HG03565 (cell line): ENCODE results near the gene VIPR1.
"Not testable (repeated sequence)": the region's sequence is repeated elsewhere in the genome, so short reads cannot be mapped to it uniquely, and the experiment has no call there.

ENCODE experiments used
- ATAC-seq: cut with Tn5 transposase; IDR thresholded peaks from one replicate; pipeline ENCODE4 v1.9.1; 2021; ENCODE audit warnings: mild to moderate bottlenecking, moderate library complexity; ENCODE audit not compliant: unreplicated experiment

Gene VIPR1

DNA sequence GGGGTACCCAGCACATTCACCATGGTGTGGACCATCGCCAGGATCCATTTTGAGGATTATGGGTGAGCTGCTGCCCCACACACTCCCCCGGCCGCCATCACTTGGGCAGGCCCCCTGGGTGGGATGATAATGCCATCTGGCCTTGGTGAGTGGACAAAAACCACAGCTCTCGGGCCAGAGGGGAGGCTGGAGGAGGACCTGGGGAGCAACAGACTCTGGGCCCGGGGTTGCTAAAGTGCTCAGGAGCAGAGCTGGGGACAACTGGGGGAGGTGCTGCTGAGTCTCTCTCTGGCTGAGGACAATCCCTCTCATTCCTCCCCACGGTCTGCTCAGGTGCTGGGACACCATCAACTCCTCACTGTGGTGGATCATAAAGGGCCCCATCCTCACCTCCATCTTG is 29.0 kb downstream of the VIPR1 start:
- no peak for ATAC-seq

DNA sequence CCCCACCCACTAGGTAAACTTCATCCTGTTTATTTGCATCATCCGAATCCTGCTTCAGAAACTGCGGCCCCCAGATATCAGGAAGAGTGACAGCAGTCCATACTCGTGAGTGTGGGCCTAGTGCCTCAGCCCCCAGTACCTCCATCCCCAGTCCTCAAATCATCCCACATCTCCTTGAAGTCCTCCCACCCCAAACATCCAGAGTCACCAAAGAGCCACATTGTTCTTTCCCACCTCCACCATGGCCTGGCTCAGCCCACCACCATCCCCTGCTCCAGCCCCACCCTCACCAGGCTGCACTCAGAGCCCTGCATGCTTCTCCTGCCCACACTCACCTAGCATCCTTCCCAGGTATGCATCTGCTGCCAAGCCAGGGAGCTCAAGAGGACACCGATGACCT is 29.8 kb downstream of the VIPR1 start:
- no peak for ATAC-seq

DNA sequence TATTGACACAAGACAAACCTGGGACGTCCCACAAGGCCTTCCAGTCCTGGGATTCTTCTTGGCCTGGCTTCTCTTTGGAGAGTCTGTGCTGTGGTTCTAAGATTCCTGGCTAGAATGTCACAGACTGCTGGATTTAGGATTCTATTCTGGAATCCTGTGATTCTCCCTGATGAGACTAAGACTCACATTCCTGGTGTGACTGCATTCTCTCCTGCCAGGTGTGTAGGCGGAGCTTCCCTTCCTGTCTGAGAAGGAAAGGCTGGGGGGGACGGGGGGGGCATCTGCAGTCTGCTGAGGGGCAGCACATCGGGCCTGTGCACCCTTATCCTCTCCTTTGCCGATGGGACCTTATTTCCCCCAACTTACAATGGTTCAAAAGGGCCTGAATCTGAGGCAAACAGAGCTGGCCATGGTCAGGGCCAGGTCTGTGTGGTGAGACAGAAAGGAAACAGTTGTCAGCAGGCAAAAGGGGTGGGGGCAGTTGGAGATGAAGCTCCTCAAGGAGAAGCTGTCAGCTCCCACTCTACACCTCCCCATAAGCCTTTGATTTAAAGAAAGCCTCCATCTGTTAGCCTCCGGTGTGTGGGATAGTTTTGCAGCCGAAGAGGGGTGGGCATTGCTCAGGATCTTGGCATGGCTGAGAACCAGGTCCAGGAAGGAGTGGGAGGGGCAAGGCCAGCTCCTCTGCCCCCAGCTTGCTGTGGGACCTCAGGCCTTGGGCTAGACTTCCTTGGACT is 30.9 kb downstream of the VIPR1 start:
- no peak for ATAC-seq

DNA sequence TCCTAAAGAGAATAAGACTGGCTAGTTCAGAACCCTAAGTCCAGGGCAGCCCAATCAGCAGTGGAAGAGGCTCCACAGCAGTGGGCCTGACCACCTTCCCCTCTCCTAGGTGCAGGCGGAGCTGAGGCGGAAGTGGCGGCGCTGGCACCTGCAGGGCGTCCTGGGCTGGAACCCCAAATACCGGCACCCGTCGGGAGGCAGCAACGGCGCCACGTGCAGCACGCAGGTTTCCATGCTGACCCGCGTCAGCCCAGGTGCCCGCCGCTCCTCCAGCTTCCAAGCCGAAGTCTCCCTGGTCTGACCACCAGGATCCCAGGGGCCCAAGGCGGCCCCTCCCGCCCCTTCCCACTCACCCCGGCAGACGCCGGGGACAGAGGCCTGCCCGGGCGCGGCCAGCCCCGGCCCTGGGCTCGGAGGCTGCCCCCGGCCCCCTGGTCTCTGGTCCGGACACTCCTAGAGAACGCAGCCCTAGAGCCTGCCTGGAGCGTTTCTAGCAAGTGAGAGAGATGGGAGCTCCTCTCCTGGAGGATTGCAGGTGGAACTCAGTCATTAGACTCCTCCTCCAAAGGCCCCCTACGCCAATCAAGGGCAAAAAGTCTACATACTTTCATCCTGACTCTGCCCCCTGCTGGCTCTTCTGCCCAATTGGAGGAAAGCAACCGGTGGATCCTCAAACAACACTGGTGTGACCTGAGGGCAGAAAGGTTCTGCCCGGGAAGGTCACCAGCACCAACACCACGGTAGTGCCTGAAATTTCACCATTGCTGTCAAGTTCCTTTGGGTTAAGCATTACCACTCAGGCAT is 33.7 kb downstream of the VIPR1 start:
- ATAC-seq, result no peak

DNA sequence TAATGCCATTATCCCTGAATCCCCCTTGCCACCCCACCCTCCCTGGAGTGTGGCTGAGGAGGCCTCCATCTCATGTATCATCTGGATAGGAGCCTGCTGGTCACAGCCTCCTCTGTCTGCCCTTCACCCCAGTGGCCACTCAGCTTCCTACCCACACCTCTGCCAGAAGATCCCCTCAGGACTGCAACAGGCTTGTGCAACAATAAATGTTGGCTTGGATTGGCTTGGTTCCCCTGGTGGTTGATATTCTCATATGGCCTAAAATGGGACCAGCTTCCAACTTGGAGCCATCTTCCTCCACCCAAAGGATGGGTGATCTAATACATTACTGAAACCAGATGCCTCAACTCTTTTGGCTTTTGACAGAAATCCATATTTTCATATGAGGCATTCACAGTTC is 34.9 kb downstream of the VIPR1 start:
- ATAC-seq, result no peak

DNA sequence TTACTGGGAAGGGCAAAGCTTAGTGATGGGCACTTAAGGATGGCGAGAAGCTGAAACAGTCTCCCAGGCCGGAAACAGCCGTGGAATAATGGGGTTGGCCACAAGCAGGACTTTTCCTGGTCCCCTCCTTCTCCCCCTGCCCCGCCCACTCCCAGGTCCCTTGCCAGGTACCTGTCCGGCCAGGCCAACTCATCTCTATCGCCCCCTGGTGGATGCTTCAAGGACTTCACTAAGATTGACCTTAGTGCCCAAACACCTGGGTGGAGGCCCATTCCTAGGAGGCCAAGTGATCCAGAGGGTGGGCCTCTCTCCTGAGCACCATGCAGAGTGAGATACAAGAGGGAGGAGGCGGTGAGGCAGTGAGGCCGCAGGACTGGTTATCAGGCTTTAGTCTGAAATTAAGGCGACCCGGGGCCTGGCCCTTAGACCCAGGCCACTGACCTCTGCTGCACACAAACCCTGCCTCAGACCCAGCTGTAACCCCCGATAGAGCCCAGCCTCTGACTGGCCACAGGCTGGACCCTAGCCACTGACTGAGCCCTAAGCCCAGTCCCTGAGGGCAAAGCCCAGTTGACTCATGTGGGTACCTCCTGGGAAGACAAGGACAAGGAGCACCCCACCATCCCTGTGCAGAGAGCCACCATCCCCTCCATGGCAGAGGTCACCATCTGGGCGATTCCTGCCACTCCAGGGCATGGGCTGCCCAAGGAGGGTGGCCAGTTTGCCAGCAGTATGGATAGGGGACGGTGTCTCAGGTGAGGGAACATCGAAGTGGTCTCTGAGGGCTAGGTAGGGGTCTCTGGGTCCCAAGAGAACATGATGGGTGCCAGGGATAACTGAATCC is 37.6 kb downstream of the VIPR1 start:
- no peak for ATAC-seq

DNA sequence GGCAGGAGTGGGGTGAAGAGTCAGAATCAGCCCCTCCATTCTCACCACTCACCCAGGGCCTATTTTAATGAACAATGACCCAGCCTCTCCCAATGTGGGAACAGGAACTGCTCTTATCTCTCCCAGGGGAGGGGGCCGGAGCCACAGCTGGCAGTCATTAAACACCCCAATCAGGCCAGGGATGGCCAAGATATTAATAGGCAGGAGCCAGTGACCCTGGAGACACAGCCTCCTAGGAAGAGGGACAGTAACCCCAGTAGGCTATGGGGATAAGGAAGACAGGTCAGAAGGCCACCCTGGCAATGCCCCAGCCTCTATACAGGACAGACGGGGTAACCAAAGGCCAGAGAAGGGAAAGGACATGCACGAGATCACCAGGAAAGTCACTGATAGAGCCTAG is 38.6 kb downstream of the VIPR1 start:
- no peak for ATAC-seq

DNA sequence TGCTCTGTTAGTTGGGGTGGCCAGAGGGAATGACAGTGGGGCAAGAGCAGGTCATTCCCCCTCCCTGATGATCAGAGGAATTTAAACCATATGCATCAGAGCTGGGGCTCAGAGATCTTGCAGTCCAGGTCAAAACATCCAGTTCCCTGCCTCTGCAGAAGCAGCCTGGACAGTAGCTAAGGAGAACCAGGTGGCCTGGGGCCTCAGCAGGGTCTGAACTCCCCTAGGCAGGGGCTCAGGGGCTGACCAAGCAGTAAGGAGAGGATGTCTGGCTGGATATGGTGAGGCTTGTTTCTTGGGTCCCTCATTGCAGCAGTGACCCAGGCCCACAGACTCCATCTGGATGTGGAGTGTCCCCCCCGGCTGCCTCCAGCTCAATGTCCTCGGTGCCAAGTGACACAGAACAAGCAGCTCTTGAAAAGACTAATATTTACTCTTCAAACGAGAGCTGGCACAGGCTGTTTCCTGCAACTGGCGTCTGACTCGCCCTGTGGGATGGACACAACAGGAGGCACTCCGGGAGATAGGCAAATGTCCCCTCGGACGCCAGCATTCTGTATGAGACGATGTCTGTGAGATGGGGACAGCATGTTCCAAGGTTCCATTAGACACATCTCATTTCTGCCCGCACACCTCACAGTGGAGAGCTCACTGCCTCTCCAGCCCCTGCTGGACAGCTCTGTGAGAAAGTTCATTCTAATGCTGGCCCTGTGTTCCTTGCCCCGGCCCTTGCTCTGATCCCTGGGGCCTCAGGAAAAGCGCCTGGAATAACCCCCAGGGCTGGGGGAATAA is 42.2 kb downstream of the VIPR1 start:
- ATAC-seq, result no peak

DNA sequence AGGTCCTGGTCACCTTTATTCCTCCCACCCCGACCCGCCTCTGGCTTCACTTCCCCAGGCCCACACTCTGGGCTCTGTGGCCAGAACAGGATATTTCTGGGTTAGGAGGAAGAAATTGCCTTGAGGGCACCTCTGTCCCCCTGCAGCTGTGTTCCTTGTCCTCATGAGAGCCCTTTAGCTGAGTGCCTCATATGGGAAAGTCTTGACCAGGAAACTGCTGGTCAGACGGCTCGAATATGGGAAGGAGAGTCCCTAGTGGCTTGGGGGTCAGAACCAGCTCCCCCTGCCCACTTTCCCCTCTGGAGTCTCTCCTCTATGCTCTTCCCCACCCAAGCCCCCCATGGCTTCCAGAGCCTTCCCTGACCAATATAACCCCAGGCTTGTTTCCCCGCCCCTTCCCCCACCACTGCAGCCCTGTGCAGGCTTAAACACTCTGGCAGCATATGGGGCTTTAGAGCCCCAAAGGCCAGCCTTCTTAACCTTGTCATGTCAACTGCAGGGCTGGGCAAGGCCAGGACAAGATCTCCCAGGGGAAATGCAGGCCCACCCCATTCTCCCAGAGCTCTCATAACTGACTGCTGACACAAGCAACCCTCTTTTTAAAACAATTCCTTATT is 42.9 kb downstream of the VIPR1 start:
- ATAC-seq, result no peak

DNA sequence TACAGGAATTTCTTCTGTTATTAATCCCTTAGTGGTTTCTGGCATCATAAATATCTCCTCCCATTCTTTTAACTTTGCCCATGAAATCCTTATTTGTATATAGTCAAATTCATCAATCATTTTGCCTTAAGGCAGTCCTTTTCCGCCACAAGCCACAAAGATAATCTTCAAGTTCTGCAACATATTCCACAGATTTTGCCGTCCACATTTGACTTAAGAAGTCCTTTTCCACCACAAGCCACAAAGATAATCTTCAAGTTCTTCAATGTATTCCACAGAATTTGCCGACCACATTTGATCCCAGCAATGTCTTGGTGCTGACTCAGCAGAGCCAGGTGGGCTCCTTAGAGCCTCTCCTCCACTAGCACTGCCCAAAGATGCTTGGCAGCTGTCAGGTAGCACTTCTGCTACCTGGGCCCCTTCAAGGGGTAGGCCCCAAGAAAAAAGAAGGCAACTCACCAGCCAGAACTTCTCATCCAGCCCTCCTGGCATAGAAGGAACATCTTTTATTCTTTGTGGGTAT is 44.3 kb downstream of the VIPR1 start:
- ATAC-seq, result no peak

DNA sequence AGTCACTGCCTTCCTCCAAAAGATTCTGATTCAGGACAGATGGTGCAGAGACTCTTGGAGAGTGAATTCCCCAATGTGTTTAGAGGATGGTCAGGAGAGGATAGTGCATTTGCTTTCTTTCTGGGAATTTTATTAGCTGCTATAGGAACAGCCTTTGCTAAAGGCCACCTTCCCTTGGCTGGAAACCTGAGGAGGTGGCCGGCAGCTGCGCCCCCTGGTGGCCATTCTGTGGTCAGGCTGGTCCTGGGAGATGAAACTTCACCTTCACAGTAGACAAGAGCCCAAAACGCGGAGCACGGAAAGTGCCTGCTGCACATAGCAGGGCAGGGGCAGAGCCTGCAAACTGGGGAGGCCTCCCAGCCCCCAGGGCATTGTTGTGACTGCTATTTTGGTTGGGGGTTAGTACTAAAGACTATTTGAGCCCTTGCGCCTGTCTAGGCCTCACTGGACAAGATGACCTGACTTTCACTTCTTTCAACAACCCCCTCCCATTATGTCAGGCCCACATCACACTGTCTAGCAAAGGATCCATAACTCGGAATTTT is 45.0 kb downstream of the VIPR1 start:
- no peak for ATAC-seq

DNA sequence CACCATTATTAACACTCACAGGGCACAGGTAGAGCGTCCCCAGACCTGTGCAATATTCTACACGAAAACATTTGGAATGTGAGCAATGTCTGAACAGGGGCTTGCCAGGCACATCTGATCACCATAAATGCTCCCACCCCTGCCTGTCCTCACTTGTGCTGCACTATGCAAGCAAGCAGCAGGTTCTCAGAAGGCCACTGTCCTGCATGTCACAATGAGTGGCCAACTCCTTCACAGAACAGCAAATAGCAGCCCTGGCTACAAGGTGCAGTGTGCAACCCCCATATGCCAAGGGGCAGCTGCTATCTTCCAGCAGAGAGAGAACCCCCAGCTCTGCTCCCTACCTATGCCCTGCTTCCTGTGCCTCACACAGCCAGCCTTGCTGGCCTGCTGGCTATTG is 46.7 kb downstream of the VIPR1 start:
- no peak for ATAC-seq

DNA sequence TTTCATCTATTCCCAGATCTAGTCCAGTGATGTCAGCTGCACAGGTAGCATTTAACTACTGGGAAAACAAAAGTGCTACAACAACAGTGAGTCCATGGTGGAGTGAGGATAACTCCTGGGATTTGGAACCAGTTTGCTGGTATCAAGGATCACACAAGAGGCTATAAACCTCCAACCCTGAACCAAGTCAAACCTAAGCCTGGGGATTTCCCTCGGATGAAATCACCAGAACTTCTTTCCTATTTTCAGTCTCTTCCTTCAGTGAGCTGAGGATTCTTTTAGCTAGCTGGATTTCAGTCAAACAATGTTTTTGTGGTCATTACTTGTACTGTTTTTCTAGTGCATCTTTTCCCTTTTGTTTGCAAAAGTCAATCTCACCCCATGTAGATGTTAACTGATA is 47.8 kb downstream of the VIPR1 start:
- ATAC-seq, result no peak

DNA sequence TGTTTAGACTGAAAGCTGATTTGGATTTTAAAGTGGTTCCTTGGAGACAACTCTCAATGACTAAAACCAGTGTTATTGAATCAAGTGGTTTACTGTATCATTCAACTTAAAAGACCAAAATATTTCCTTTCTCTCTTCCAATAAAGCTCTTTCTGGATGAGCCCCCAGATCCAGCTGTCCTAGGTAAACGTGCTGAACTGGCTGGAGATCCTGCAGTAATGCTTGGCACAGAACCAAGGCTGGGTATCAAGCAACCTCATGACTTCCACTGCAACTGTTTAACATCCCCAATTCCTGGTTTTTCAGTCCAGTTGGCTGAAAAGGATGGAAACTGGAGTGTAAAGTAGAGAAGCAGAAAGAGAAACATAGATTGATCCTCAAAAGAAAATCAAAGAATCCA is 50.4 kb downstream of the VIPR1 start:
- ATAC-seq, result no peak

DNA sequence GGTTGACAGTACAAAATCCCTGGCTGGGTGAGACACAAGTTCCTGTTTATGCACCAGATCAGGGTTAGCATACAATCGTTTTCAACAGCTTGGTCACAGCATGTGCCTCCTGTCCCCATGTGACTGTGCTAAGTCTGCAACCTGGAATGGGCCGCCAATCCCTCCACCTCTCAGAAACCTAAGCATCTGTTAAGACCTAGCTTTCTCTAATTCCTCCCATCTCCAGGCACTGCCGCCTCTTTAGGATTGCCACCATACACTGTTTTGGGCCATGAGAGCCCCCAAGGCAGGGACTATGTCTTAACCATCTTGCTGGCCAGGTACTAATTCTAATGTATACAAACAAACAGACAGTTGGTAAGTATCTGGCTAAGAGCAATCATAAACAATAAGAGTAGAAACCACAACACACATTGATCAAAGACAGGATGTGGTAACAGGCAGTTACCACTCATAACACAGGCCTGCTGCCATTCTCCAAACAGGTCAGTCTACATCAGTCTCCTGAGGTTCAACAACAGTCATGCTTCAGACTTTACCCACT is 53.7 kb downstream of the VIPR1 start:
- no peak for ATAC-seq

DNA sequence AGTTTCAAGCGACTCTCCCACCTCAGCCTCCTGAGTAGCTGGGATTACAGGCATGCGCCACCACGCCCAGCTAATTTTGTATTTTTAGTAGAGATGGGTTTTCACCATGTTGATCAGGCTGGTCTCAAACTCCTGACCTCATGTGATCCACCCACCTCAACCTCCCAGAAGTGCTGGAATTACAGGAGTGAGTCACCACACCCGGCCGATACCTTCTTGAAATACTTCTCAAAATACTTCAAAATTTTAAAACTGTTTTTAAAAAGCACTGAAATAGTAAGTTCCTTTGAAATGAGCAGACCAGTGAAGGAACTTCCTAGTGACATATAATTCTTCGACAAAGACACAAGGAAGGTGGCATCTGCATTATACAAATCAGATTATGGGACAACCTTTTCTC is 54.4 kb downstream of the VIPR1 start:
- not testable (repeated sequence) for ATAC-seq

DNA sequence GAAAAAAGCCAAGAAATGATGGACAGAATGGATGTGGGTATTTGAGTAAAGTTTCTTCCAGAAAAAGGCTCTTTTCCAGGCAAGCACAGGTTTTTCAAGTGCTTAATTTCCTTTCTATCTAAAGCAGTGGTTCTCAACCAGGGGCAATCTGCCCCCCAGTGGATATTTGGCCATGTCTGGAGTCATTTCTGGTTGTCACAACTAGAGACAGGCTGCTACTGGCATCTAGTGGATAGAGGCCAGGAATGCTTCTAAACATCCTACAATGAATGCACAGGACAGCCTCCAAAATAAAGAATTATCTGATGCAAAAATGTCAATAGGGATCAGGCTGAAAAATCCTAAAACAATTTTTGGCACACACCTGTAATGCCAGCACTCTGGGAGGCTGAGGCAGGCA is 55.4 kb downstream of the VIPR1 start:
- no peak for ATAC-seq

DNA sequence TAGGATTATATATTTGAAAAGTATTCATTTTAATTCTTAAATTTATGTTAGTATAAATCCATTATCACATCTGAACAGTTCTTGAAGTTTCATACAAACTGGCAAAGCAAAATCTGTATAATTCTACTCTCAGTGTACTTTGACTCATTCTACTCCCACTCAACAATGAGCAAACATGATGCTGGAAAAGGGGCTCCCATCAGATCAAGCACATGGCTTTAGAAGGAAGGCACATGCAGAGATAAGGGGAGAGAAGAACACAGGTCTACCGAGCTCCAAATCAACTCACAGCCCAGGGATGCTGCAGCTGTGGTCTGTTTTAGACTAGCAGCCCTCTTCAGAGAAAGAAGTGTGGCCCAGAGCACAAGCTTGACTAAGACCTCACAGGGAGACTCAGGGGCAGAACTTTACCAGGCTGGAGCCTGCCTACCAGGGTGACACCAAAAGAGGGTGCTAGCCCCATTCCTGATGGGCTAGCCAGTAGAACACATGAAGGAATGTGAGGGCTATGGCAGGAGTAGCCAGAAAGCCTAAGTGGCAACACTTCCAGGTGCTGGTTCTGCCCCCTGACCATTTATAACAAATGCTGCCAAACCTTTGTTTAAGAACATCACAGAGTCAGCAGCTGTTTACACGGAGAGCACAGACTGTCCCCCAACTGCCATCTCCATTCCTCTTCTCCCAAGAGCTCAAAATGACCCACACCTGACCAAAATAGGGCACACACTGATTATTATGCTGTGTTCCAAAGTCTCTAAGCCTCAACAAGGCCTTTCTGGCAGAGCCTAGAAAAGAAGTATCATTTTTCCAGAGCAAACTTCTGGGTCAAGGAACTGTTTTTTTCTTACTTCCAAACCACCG is 59.8 kb downstream of the VIPR1 start:
- no peak for ATAC-seq
